HepG2 (cell line): ENCODE data around the gene TMEFF1. TPM values are rescaled to one million over a fixed set of nuclear protein-coding genes. Genes with fewer than 3 reads are reported as not detected.

Experiments
- ATF7 ChIP-seq, 2 experiments: fragments of 450-650 bp in 1 of 2; sonication (generic) in 1 of 2; formaldehyde crosslinking in 1 of 2; IDR thresholded peaks; 2 replicates each; pipeline versions ENCODE4 v1.4.0 to v1.6.1; 2016 to 2020; ENCODE audit warnings: antibody characterized with exemption in 1 of 2, mild to moderate bottlenecking in 1 of 2, missing genetic modification reagents in 1 of 2
- CAMTA2 ChIP-seq: sonication (generic); formaldehyde crosslinking; IDR thresholded peaks from 2 replicates; pipeline ENCODE4 v1.4.0; 2020; ENCODE audit warnings: mild to moderate bottlenecking, missing genetic modification reagents, borderline replicate concordance
- HDAC2 ChIP-seq: sonication (generic); formaldehyde crosslinking; IDR thresholded peaks from 2 replicates; pipeline ENCODE4 v1.4.0; 2020; ENCODE audit warnings: missing genetic modification reagents
- HMGA1 ChIP-seq: sonication (generic); formaldehyde crosslinking; conservative IDR thresholded peaks from 2 replicates; pipeline ENCODE4 v1.4.0; 2020; ENCODE audit warnings: missing genetic modification reagents
- HOXA5 ChIP-seq: sonication (generic); formaldehyde crosslinking; IDR thresholded peaks from 2 replicates; pipeline ENCODE4 v1.4.0; 2020; ENCODE audit warnings: missing genetic modification reagents
- ISL2 ChIP-seq: sonication (generic); formaldehyde crosslinking; IDR thresholded peaks from 2 replicates; pipeline ENCODE4 v1.5.0; 2020; ENCODE audit warnings: missing genetic modification reagents
- JDP2 ChIP-seq: sonication (generic); formaldehyde crosslinking; IDR thresholded peaks from 2 replicates; pipeline ENCODE4 v1.8.1; 2022; ENCODE audit warnings: missing genetic modification reagents, borderline replicate concordance
- LCORL ChIP-seq, 2 experiments: fragments of 450-650 bp in 1 of 2; sonication (generic) in 1 of 2; formaldehyde crosslinking in 1 of 2; IDR thresholded peaks; 2 replicates each; pipeline versions ENCODE4 v1.5.0 to v1.6.1; 2017 to 2020; ENCODE audit warnings: antibody characterized with exemption in 1 of 2, missing genetic modification reagents in 1 of 2
- NCOA2 ChIP-seq: sonication (generic); formaldehyde crosslinking; IDR thresholded peaks from 2 replicates; pipeline ENCODE4 v1.8.0; 2022; ENCODE audit warnings: inconsistent platforms
- NFYB ChIP-seq: sonication (generic); formaldehyde crosslinking; IDR thresholded peaks from 2 replicates; pipeline ENCODE4 v1.4.0; 2020; ENCODE audit warnings: missing genetic modification reagents
- SP140L ChIP-seq: sonication (generic); formaldehyde crosslinking; IDR thresholded peaks from 2 replicates; pipeline ENCODE4 v1.4.0; 2020; ENCODE audit warnings: missing genetic modification reagents, borderline replicate concordance
- SP4 ChIP-seq: sonication (generic); formaldehyde crosslinking; IDR thresholded peaks from 2 replicates; pipeline ENCODE4 v1.8.1; 2023; ENCODE audit warnings: mild to moderate bottlenecking, missing genetic modification reagents
- TGIF2 ChIP-seq: IDR thresholded peaks from 2 replicates; pipeline ENCODE4 v1.6.1; 2016; ENCODE audit warnings: control low read depth, missing compliant biosample characterization
- THRA ChIP-seq: sonication (generic); formaldehyde crosslinking; IDR thresholded peaks from 2 replicates; pipeline ENCODE4 v1.4.0; 2020; ENCODE audit warnings: missing genetic modification reagents, borderline replicate concordance
- ZNF230 ChIP-seq: sonication (generic); formaldehyde crosslinking; IDR thresholded peaks from 2 replicates; pipeline ENCODE4 v1.4.0; 2020; ENCODE audit warnings: mild to moderate bottlenecking, missing genetic modification reagents
- ZNF343 ChIP-seq: sonication (generic); formaldehyde crosslinking; IDR thresholded peaks from 2 replicates; pipeline ENCODE4 v1.4.0; 2020; ENCODE audit warnings: mild to moderate bottlenecking, missing genetic modification reagents
- ZNF430 ChIP-seq: sonication (generic); formaldehyde crosslinking; IDR thresholded peaks from 2 replicates; pipeline ENCODE4 v1.9.0; 2021; ENCODE audit warnings: mild to moderate bottlenecking, missing genetic modification reagents
- ZNF468 ChIP-seq: sonication (generic); formaldehyde crosslinking; IDR thresholded peaks from 2 replicates; pipeline ENCODE4 v1.8.0; 2022; ENCODE audit warnings: mild to moderate bottlenecking, moderate library complexity, missing genetic modification reagents
- ZNF512B ChIP-seq: sonication (generic); formaldehyde crosslinking; IDR thresholded peaks from 2 replicates; pipeline ENCODE4 v1.5.1; 2020; ENCODE audit warnings: missing genetic modification reagents, mild to moderate bottlenecking, borderline replicate concordance
- ZNF672 ChIP-seq: sonication (generic); formaldehyde crosslinking; IDR thresholded peaks from 2 replicates; pipeline ENCODE4 v1.8.1; 2022; ENCODE audit warnings: missing genetic modification reagents
- ZNF850 ChIP-seq: sonication (generic); formaldehyde crosslinking; conservative IDR thresholded peaks from 2 replicates; pipeline ENCODE4 v1.9.0; 2021; ENCODE audit warnings: mild to moderate bottlenecking, missing genetic modification reagents
- polyA plus RNA-seq, 8 experiments: library from polyadenylated mRNA; depleted of rRNA in 3 of 8; stranded (reverse) in 7 of 8; unstranded in 1 of 8; fragments of >200 nt; fragmentation: Illumina TruSeq in 4 of 8; extraction: Trizol in 4 of 8; gene quantifications; 2 replicates each; pipeline versions ENCODE4 v1.2.1 to v1.2.3, GENCODE V29; 2011 to 2016; ENCODE audit warnings: low read depth in 4 of 8, missing spikeins in 1 of 8, mixed read lengths in 1 of 8; ENCODE audit not compliant: insufficient read depth in 1 of 8
- total RNA-seq, 5 experiments: library from RNA; depleted of rRNA; stranded (reverse); fragments of >200 nt; fragmentation: Illumina TruSeq; extraction: Trizol; gene quantifications; 2 replicates each; pipeline ENCODE4 v1.2.3, GENCODE V29; 2016; ENCODE audit warnings: low read depth in 1 of 5
- TF ChIP-seq, protein P1 (sequence below): sonication (generic); formaldehyde crosslinking; IDR thresholded peaks from 2 replicates; pipeline ENCODE4 v1.4.0; 2020; ENCODE audit warnings: missing genetic modification reagents

Gene TMEFF1
- total and polyA plus RNA-seq, 2 of the 13 experiments (the other 11 are each of a cell fraction or from before 2014, with no cell fraction given): 0.87 to 1.9 TPM

GRCh38 chr9:100443781-100444768 is 28.9 kb upstream of the TMEFF1 start (continued):
- TF ChIP-seq NFYB (no peak), ISL2 (CRISPR knock-in tag) (0 out of 2 replicates have a peak, but pooled peaks have one; percentile 33), TGIF2 (CRISPR knock-in tag) (no peak), HOXA5 (CRISPR knock-in tag) (no peak), SP140L (CRISPR knock-in tag) (no peak), ZNF672 (no peak), HDAC2 (CRISPR knock-in tag) (peak; percentile 69), ZNF343 (no peak), ZNF430 (no peak), CAMTA2 (CRISPR knock-in tag) (no peak), LCORL (IDR thresholded peaks at IDR 0.05) (no peak), LCORL (CRISPR knock-in tag; IDR thresholded peaks at IDR 0.05) (no peak), HMGA1 (no peak), ZNF850 (CRISPR knock-in tag) (no peak), ATF7 (IDR thresholded peaks at IDR 0.05) (no peak), ATF7 (CRISPR knock-in tag; IDR thresholded peaks at IDR 0.05) (no peak), THRA (CRISPR knock-in tag) (no peak; the same call in 1 of the 2 replicates), ZNF512B (CRISPR knock-in tag) (no peak), JDP2 (CRISPR knock-in tag) (no peak), ZNF468 (no peak), SP4 (CRISPR knock-in tag) (no peak), NCOA2 (CRISPR knock-in tag) (peak; percentile 27; the same call in 1 of the 2 replicates), ZNF230 (CRISPR knock-in tag) (no peak)
- TF ChIP-seq, protein P1, sequence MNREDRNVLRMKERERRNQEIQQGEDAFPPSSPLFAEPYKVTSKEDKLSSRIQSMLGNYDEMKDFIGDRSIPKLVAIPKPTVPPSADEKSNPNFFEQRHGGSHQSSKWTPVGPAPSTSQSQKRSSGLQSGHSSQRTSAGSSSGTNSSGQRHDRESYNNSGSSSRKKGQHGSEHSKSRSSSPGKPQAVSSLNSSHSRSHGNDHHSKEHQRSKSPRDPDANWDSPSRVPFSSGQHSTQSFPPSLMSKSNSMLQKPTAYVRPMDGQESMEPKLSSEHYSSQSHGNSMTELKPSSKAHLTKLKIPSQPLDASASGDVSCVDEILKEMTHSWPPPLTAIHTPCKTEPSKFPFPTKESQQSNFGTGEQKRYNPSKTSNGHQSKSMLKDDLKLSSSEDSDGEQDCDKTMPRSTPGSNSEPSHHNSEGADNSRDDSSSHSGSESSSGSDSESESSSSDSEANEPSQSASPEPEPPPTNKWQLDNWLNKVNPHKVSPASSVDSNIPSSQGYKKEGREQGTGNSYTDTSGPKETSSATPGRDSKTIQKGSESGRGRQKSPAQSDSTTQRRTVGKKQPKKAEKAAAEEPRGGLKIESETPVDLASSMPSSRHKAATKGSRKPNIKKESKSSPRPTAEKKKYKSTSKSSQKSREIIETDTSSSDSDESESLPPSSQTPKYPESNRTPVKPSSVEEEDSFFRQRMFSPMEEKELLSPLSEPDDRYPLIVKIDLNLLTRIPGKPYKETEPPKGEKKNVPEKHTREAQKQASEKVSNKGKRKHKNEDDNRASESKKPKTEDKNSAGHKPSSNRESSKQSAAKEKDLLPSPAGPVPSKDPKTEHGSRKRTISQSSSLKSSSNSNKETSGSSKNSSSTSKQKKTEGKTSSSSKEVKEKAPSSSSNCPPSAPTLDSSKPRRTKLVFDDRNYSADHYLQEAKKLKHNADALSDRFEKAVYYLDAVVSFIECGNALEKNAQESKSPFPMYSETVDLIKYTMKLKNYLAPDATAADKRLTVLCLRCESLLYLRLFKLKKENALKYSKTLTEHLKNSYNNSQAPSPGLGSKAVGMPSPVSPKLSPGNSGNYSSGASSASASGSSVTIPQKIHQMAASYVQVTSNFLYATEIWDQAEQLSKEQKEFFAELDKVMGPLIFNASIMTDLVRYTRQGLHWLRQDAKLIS (CRISPR knock-in tag): no peak
